Measurements from ENCODE around the gene CPLX3. TPM values are rescaled to one million over a fixed set of nuclear protein-coding genes. Genes with fewer than 3 reads are reported as not detected.

The CPLX3 gene
- total RNA-seq, 4 donors from 2014 or later: not detected

DNA sequence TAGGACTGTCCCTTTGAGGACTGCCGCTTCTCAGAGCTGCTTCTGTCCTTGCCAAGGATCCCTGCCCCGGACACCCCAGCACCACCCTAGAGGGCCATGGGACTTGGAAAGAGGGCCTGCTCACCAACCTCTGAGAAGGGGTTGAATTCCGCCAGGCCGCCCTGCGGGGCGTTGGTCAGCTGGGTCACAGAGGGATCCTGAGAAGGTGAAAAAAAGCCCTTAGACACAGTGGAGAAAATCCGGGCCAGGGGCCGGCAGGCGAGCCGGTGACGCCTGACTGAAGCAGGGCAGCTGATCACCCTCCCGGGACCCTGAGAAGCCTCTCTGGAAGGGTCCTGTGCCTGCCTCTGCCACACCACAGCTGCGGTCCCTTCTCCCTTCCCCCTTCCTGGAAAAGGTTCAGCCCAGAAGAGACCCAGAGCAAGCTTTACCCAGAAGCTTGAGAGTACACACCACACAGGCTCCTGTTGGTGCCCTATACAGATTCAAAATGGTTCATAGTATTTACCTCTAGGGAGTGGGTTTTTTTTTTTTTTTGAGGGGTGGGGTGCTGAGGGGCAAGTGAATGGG lies 28.1 kb downstream of the CPLX3 start:
- H3K27ac ChIP-seq: no peak overlapping the region
- H3K4me1 ChIP-seq: no peaks in the 10 kb centered on the region
- no peak for DNase-seq
- no peaks in the 10 kb centered on the region for H3K36me3 ChIP-seq
- no peaks in the 10 kb centered on the region for H3K9me3 ChIP-seq
- no peak overlapping the region for H3K4me3 ChIP-seq
- TF ChIP-seq, protein P1, sequence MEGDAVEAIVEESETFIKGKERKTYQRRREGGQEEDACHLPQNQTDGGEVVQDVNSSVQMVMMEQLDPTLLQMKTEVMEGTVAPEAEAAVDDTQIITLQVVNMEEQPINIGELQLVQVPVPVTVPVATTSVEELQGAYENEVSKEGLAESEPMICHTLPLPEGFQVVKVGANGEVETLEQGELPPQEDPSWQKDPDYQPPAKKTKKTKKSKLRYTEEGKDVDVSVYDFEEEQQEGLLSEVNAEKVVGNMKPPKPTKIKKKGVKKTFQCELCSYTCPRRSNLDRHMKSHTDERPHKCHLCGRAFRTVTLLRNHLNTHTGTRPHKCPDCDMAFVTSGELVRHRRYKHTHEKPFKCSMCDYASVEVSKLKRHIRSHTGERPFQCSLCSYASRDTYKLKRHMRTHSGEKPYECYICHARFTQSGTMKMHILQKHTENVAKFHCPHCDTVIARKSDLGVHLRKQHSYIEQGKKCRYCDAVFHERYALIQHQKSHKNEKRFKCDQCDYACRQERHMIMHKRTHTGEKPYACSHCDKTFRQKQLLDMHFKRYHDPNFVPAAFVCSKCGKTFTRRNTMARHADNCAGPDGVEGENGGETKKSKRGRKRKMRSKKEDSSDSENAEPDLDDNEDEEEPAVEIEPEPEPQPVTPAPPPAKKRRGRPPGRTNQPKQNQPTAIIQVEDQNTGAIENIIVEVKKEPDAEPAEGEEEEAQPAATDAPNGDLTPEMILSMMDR (IDR thresholded peaks at IDR 0.05): no peak
- no peak for TF ChIP-seq POLR2A (IDR thresholded peaks at IDR 0.05)
- intact Hi-C loops (cut with DNase I; ENCODE audit: low total_unique reads): no loop called here
- no peaks in the 10 kb centered on the region for H3K27me3 ChIP-seq

DNA sequence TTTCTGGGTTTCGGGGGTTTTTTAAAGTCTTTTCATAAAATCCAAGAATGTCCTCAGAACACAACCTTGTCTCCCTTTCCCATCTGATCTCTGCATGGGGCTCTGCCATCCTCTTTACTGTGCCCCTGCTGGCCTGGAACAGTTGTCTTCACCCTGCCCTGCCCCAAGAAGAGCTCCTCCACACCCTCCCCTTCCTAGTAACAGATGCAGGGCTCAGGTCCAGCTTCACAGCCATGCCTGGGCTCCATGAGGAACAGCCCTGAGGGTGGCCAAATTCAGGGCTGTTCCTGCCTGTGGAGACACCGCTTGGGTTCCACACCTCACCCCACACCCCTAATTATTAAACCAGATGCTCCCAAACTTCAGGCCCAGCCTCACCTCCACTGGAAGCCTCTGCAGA lies 29.4 kb downstream of the CPLX3 start:
- no peak overlapping the region for H3K4me3 ChIP-seq
- intact Hi-C loops (cut with DNase I; ENCODE audit: low total_unique reads): no loop called here
- H3K9me3 ChIP-seq: no peaks in the 10 kb centered on the region
- H3K4me1 ChIP-seq: no peaks in the 10 kb centered on the region
- DNase-seq: no peak
- H3K27me3 ChIP-seq: no peaks in the 10 kb centered on the region
- no peak overlapping the region for H3K27ac ChIP-seq
- TF ChIP-seq, protein P1 (IDR thresholded peaks at IDR 0.05): no peak
- TF ChIP-seq POLR2A (IDR thresholded peaks at IDR 0.05): no peak
- H3K36me3 ChIP-seq: no peaks in the 10 kb centered on the region

DNA sequence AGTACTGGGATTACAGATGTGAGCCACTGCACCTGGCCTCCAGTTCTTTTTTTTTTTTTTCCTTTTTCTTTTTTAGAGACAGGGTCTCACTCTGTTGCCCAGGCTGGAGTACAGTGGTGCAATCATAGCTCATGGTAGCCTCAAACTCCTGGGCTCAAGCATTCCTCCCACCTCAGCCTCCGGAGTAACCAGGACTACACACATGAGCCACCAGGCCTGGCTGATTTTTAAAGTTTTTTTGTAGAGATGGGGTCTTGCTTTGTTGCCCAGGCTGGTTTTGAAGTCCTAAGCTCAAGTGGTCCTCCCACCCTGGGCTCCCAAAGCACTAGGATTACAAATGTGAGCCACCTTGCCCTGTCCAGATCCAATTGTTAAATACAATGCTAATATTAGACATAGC lies 30.1 kb downstream of the CPLX3 start:
- no peak for TF ChIP-seq POLR2A (IDR thresholded peaks at IDR 0.05)
- TF ChIP-seq, protein P1 (IDR thresholded peaks at IDR 0.05): no peak
- Histone ChIP-seq H3K4me1 (no peaks in the 10 kb centered on the region), H3K27me3 (no peaks in the 10 kb centered on the region), H3K4me3 (no peak overlapping the region), H3K36me3 (no peaks in the 10 kb centered on the region), H3K9me3 (no peaks in the 10 kb centered on the region), H3K27ac (no peak overlapping the region)
- intact Hi-C loops (cut with DNase I; ENCODE audit: low total_unique reads): no loop called here
- no peak for DNase-seq

DNA sequence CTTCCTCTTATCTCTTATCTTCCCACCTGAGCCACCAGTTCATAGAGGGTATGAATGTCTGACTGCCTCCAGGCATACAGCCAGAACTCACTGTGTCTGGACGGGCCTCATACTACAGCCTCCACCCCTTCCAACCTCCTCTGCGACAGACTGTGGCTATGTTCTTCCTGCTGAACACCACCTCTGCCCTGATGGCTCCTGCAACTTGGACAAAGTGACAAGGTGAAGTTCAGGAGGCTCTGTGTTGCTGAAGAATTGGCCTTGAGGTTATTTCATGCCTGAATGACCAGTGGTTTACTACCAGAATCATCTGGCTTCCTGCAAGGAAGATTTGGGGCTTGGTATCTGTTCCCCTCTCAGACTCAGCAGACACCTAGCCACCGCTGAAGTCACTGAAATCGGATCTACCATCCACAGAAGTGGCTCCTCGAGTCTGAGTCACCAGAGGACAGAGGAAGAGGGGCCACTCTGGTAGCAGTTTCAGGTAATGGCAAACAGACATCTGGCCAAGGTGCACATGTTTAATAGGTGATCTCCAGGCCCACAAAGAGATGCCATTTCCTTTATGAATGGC lies 30.7 kb downstream of the CPLX3 start:
- intact Hi-C loops (cut with DNase I; ENCODE audit: low total_unique reads): no loop called here
- Histone ChIP-seq H3K27ac (no peak overlapping the region), H3K9me3 (no peaks in the 10 kb centered on the region), H3K4me1 (no peaks in the 10 kb centered on the region), H3K4me3 (no peak overlapping the region), H3K27me3 (no peaks in the 10 kb centered on the region), H3K36me3 (no peaks in the 10 kb centered on the region)
- no peak for DNase-seq
- TF ChIP-seq, protein P1 (IDR thresholded peaks at IDR 0.05): no peak
- TF ChIP-seq POLR2A (IDR thresholded peaks at IDR 0.05): no peak

- no peak overlapping the region for H3K4me3 ChIP-seq
- intact Hi-C loops (cut with DNase I; ENCODE audit: low total_unique reads): no loop called here
- TF ChIP-seq, protein P1 (IDR thresholded peaks at IDR 0.05): no peak
- TF ChIP-seq POLR2A (IDR thresholded peaks at IDR 0.05): no peak
- no peak overlapping the region for H3K27ac ChIP-seq
- no peak for DNase-seq
- H3K27me3 ChIP-seq: no peaks in the 10 kb centered on the region
- no peaks in the 10 kb centered on the region for H3K36me3 ChIP-seq
- H3K9me3 ChIP-seq: no peaks in the 10 kb centered on the region
- H3K4me1 ChIP-seq: no peaks in the 10 kb centered on the region
These were observed 31.4 kb downstream of the CPLX3 start for GRCh38 chr15:74857671-74858368.

Data from uterus (tissue), 4 donors.